HFFc6 (cell line): ENCODE results near the gene MAST3. TPM values are rescaled to one million over a fixed set of nuclear protein-coding genes. Genes with fewer than 3 reads are reported as not detected.

Source experiments
- DNase-seq: peaks from one replicate; pipeline ENCODE4 v3.0.0-alpha.2; 2018
- H3K27ac Mint-ChIP-seq: 2 replicates; pipeline ENCODE4 v1.8.0; 2020; ENCODE audit warnings: mild to moderate bottlenecking, mixed read lengths
- H3K27me3 Mint-ChIP-seq: 2 replicates; pipeline ENCODE4 v1.8.0; 2021; ENCODE audit warnings: mild to moderate bottlenecking, moderate library complexity, mixed read lengths; ENCODE audit not compliant: insufficient read depth
- H3K36me3 Mint-ChIP-seq: 2 replicates; pipeline ENCODE4 v1.8.0; 2021; ENCODE audit warnings: low read depth, mixed read lengths
- H3K4me1 Mint-ChIP-seq: 2 replicates; pipeline ENCODE4 v1.8.0; 2020; ENCODE audit warnings: low read depth, mixed read lengths
- H3K4me3 Mint-ChIP-seq: 2 replicates; pipeline ENCODE4 v1.8.0; 2020; ENCODE audit warnings: mild to moderate bottlenecking, moderate library complexity, mixed read lengths
- H3K9me3 Mint-ChIP-seq: 2 replicates; pipeline ENCODE4 v1.8.0; 2020; ENCODE audit warnings: mild to moderate bottlenecking, mixed read lengths
- total RNA-seq, 6 experiments: library from RNA; stranded (reverse); fragmentation: NEBNext Ultra II Directional; extraction: Animal tissue kit (Norgen Biotek cat#: 25700); gene quantifications; 2 replicates in 1 of 6; 3 replicates in 5 of 6; pipeline ENCODE4 v1.2.3, GENCODE V29; 2021
- TF ChIP-seq, protein P1 (sequence below): fragments of 200-600 bp; sonication (generic); IDR thresholded peaks from 2 replicates; pipeline ENCODE4 v1.5.0; 2021; ENCODE audit warnings: antibody characterized with exemption, mild to moderate bottlenecking

Gene MAST3
- total RNA-seq, 6 experiments from 2014 or later = 12.2 to 17.4 (median 13.2) TPM

DNA sequence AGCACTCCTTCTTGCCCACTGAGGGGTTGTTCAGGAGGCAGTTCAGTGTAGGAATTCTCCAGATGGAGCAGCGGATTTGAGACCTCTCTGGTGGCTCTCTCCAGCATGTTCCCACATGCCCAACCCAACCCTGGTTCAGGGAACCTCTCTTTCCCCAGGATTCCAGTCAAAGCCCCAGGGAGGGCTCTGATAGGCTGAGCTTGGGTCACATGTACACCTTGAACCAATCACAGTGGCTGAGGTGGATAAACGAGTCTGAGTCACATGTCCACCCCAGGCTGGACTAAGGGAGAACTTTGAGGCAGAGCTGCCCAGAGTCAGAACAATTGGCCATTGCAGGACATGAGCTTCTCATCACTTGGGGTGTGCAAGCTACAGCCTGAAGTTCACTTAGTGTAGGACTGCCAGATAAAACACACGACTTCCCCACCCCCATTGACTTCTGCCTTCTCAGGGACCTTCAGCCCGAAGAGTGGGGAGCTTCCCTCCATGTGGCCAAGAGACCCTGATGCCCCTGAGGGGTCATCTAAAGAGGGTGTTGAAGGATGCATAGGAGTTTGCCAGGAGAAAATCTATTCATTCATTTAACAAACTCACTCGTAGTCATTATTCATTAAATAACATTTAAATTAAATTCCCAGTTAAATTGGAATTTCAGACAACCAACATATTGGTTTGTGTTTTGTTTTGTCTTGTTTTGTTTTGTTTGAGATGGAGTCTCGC, 4.0 kb upstream of the MAST3 start:
- H3K36me3 Mint-ChIP-seq = no peaks in the 10 kb centered on the region
- TF ChIP-seq, protein P1, sequence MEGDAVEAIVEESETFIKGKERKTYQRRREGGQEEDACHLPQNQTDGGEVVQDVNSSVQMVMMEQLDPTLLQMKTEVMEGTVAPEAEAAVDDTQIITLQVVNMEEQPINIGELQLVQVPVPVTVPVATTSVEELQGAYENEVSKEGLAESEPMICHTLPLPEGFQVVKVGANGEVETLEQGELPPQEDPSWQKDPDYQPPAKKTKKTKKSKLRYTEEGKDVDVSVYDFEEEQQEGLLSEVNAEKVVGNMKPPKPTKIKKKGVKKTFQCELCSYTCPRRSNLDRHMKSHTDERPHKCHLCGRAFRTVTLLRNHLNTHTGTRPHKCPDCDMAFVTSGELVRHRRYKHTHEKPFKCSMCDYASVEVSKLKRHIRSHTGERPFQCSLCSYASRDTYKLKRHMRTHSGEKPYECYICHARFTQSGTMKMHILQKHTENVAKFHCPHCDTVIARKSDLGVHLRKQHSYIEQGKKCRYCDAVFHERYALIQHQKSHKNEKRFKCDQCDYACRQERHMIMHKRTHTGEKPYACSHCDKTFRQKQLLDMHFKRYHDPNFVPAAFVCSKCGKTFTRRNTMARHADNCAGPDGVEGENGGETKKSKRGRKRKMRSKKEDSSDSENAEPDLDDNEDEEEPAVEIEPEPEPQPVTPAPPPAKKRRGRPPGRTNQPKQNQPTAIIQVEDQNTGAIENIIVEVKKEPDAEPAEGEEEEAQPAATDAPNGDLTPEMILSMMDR = no peak
- no peaks in the 10 kb centered on the region for H3K9me3 Mint-ChIP-seq
- no peak overlapping the region for H3K4me3 Mint-ChIP-seq
- peaks cover 14% of the 10 kb centered on the region for H3K4me1 Mint-ChIP-seq
- DNase-seq = peak; percentile 26
- H3K27me3 Mint-ChIP-seq = peaks cover 8% of the 10 kb centered on the region
- H3K27ac Mint-ChIP-seq = no peak overlapping the region

DNA sequence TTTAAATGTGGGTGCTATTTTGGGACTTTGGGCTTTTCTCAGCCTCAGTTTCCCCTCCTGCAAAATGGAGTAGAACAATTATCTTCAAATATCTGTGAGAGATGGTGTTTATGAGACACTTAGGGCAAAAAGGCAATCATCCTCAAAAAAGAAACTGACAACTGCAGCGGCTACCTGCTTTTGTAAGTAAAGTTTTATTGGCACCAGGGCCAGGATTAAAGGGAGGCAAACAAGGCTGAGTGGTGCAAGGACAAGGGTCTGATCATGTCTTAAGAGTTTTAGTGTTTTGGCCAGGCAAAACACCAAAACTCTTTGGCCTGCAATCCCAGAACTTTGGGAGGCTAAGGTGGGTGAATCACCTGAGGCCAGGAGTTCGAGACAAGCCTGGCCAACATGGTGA, 1.3 kb upstream of the MAST3 start:
- no peaks in the 10 kb centered on the region for H3K9me3 Mint-ChIP-seq

DNA sequence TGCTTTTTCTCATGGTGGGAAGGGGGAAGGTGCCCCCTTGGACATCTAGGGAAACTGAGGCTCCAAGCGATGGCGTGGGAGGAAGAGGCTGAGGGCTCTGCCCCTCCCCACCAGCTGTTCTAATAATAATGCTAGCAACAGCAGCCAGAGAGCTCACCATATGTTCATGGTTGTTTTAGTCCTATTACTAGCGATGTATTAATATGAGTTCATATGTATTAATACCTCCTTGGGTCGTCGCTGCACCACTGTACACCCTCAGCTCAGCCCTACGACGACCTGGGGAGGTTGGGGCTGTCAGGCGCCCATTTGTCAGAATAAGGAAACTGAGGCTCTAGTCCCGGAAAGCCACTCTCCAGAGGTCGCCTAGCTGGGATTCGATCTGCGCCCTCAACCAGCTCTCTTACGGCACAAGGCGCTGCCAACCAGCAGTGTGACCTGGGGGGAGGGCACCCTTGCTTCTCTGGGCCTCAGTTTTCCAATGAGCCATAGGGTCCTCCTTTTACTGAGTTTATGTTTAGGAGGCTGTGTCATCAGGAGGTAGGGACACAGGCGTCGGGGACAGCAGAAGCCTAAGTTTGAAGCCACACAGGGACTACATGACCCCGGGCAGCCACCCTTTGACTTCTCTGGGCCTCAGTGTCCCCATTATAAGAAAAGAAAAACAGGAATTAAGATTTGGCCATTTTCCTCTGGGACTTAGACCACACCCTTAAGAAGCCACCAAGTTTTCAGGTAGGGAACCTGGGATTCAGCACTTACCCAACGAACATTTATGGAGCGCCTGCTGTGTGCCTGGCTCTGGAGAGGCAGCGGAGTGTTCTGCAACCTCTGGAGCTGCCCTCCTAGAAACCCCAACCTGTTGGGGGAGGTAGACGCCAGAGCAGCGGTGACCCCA, 664 bp downstream of the MAST3 start:
- H3K27ac Mint-ChIP-seq = no peak overlapping the region
- no peaks in the 10 kb centered on the region for H3K36me3 Mint-ChIP-seq
- peaks cover 7% of the 10 kb centered on the region for H3K4me1 Mint-ChIP-seq
- H3K9me3 Mint-ChIP-seq = no peaks in the 10 kb centered on the region
- TF ChIP-seq, protein P1 = no peak
- H3K27me3 Mint-ChIP-seq = peaks cover 23% of the 10 kb centered on the region
- peak overlapping the region; percentile 39 for H3K4me3 Mint-ChIP-seq
- DNase-seq = no peak

More for the DNA sequence above, 1.3 kb upstream of the MAST3 start:
- H3K36me3 Mint-ChIP-seq = no peaks in the 10 kb centered on the region
- H3K4me1 Mint-ChIP-seq = peaks cover 7% of the 10 kb centered on the region
- TF ChIP-seq, protein P1 = no peak
- DNase-seq = no peak
- H3K4me3 Mint-ChIP-seq = no peak overlapping the region
- H3K27me3 Mint-ChIP-seq = peaks cover 21% of the 10 kb centered on the region
- no peak overlapping the region for H3K27ac Mint-ChIP-seq

DNA sequence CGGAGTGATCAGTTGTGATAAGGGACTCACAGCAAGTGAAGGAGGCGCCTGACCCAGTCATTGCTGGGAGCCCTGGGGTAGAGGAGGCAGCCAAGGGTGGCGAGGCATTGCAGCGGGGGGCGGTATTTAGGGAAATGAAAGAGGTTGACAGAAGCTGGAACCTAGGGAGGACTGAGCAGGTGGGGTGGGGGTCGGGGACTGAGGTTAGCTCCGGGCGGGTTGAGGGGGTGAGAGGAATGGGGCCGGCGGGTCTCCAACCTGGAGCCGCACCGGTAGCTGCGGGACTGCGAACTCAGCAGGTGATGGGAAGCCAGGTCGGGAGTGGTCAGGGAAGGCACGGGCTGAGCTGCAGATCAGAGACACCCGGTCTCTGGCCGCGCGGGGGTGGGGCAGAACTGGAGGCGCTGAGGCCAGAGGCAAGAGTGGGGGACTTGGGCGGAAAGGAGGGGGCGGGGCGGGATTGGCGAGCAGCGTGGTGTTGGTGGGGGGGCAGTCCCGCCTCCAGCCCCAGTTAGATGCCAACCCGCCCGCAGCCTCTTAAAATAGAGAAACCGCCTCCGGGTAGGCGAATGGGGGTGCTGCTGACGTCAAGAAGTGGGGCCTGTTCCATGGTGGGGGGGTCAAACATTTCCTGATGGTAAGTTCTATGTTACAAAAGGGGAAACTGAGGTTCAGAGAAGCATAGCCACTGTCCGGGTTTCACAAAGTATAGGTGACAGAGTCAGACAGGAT, 1.5 kb downstream of the MAST3 start:
- peak overlapping the region; percentile 39 for H3K4me3 Mint-ChIP-seq
- H3K27ac Mint-ChIP-seq = no peak overlapping the region
- H3K9me3 Mint-ChIP-seq = no peaks in the 10 kb centered on the region
- H3K4me1 Mint-ChIP-seq = no peaks in the 10 kb centered on the region
- DNase-seq = no peak
- no peaks in the 10 kb centered on the region for H3K36me3 Mint-ChIP-seq
- peaks cover 23% of the 10 kb centered on the region for H3K27me3 Mint-ChIP-seq
- TF ChIP-seq, protein P1 = no peak

DNA sequence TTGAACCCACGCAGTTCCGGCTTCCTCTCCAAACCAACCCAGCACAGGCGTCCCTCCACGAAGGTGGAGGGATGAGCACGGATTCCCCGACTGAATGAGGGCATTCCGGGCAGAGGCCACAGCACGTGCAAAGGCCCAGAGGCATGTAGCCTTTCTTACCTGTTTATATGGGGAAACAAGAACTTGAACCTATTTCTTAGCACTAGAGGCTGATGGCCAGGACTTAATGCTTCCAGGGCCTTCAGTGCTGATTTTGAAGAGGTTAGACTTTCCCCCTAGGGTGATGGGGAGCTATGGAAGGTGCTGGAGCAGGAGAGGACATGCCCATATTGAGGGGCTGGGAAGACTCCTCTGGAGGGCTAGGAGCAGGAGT, 2.0 kb downstream of the MAST3 start:
- Mint-ChIP-seq H3K9me3 (no peaks in the 10 kb centered on the region), H3K27me3 (peaks cover 22% of the 10 kb centered on the region), H3K36me3 (no peaks in the 10 kb centered on the region), H3K4me3 (no peak overlapping the region), H3K4me1 (peaks cover 3% of the 10 kb centered on the region; the same call in 1 of the 2 replicates), H3K27ac (no peak overlapping the region)
- DNase-seq = no peak
- TF ChIP-seq, protein P1 = no peak
